Spleen (tissue), 11 donors: Measurements from ENCODE around the gene CACNA1H. TPM values are rescaled to one million over a fixed set of nuclear protein-coding genes. Genes with fewer than 3 reads are reported as not detected.
"Not testable (repeated sequence)": the region's sequence is repeated elsewhere in the genome, so short reads cannot be mapped to it uniquely, and the experiment has no call there.

Source experiments
- DNase-seq: peaks from one replicate; pipeline ENCODE4 v3.0.0-alpha.2; 2020
- H3K27ac ChIP-seq, 8 donors: fragments of 200-600 bp; sonication (generic) in 7 of 8; 1 replicate in 4 of 8; 2 replicates in 4 of 8; pipeline versions ENCODE4 v1.5.0 to v1.8.0; 2016 to 2021; ENCODE audit warnings: inconsistent platforms in 4 of 8, mild to moderate bottlenecking in 4 of 8, moderate library complexity in 1 of 8
- H3K27me3 ChIP-seq, 7 donors: fragments of 200-600 bp; sonication (generic) in 6 of 7; replicated peaks in 1 of 7; 1 replicate in 4 of 7; 2 replicates in 3 of 7; pipeline versions ENCODE4 v1.5.0 to v1.8.0; 2016 to 2021; ENCODE audit warnings: inconsistent platforms in 3 of 7, mild to moderate bottlenecking in 1 of 7
- H3K36me3 ChIP-seq, 6 donors: fragments of 200-600 bp; sonication (generic) in 5 of 6; 1 replicate in 4 of 6; 2 replicates in 2 of 6; pipeline versions ENCODE4 v1.5.0 to v1.8.0; 2016 to 2021; ENCODE audit warnings: inconsistent platforms in 2 of 6
- H3K4me1 ChIP-seq, 6 donors: fragments of 200-600 bp; sonication (generic) in 5 of 6; 1 replicate in 3 of 6; 2 replicates in 3 of 6; pipeline versions ENCODE4 v1.5.0 to v1.8.0; 2016 to 2021; ENCODE audit warnings: inconsistent platforms in 3 of 6
- H3K4me3 ChIP-seq, 8 donors: fragments of 200-600 bp; sonication (generic) in 7 of 8; 1 replicate in 4 of 8; 2 replicates in 4 of 8; pipeline versions ENCODE4 v1.5.0 to v1.8.0; 2016 to 2021; ENCODE audit warnings: inconsistent platforms in 4 of 8, mild to moderate bottlenecking in 4 of 8, moderate library complexity in 2 of 8
- H3K9me3 ChIP-seq, 8 donors: fragments of 200-600 bp; sonication (generic) in 7 of 8; 1 replicate in 4 of 8; 2 replicates in 4 of 8; pipeline versions ENCODE4 v1.5.0 to v1.8.0; 2016 to 2021; ENCODE audit warnings: inconsistent platforms in 4 of 8
- POLR2AphosphoS5 ChIP-seq, 3 donors: sonication (generic); formaldehyde crosslinking; IDR thresholded peaks; one replicate each; pipeline ENCODE4 v1.5.1; 2017; ENCODE audit warnings: antibody characterized with exemption in 3 of 3
- WGBS, 5 donors: extraction: QIAGEN DNeasy Blood & Tissue Kit in 3 of 5; methylation state at CpG; one replicate each; pipeline versions ENCODE4 v1.1.5 to v1.1.7; 2013 to 2018; 5-methylcytosine and 5-hydroxymethylcytosine counted together
- intact Hi-C: fragments of 100-400 bp; cut with DNase I; formaldehyde crosslinking; loops from one replicate; pipeline ENCODE4 v1.15.0; 2023; ENCODE audit warnings: low total_unique reads
- polyA plus RNA-seq, 3 donors: library from polyadenylated mRNA; stranded (reverse); fragments of 200-250 nt; gene quantifications; one replicate each; pipeline ENCODE4 v1.2.1, GENCODE V29; 2013
- total RNA-seq, 7 donors: library from RNA; depleted of rRNA in 3 of 7; stranded (reverse); fragments of >200 nt in 3 of 7; fragmentation: NEBNext Ultra II Directional in 4 of 7; extraction: Animal tissue kit (Norgen Biotek cat#: 25700) in 4 of 7; gene quantifications; one replicate each; pipeline versions ENCODE4 v1.1.0 to v1.2.1, GENCODE V29; 2016 to 2021
- TF ChIP-seq, protein P1 (sequence below), 11 experiments: fragments of 200-600 bp in 7 of 11; fragments of 450-650 bp in 4 of 11; sonication (generic) in 4 of 11; IDR thresholded peaks in 8 of 11; conservative IDR thresholded peaks in 3 of 11; 1 replicate in 7 of 11; 2 replicates in 4 of 11; pipeline versions ENCODE4 v1.4.0 to v1.8.0; 2016 to 2021; ENCODE audit warnings: antibody characterized with exemption in 11 of 11, inconsistent platforms in 4 of 11, mild to moderate bottlenecking in 1 of 11
- donor health status: healthy with polysubstance abuse.
- donor health status: DM: no; HTN: no; CAD: no; lungs with moderate emphysema.
- donor health status: DM: no; HTN: no; CAD: no.
- donor health status: Bipolar disorder and iron deficiency.
- donor health status: healthy.
- donor health status: DM: no; HTN: no; CAD: no.
- donor health status: DM: yes; HTN: yes; CAD: no.

CACNA1H gene
- total and polyA plus RNA-seq, 10 donors, result 0.33 to 2.1 (median 0.70) TPM

- H3K9me3 ChIP-seq, H3K4me3 ChIP-seq, H3K4me1 ChIP-seq, H3K27me3 ChIP-seq, H3K27ac ChIP-seq, intact Hi-C loops, H3K36me3 ChIP-seq: not testable (repeated sequence)
- 77 to 100% (median 93%) methylated on average over 1 to 7 of the region's 7 CpGs for WGBS, 5 donors
- peak; percentile 51 for DNase-seq
Observed at GRCh38 chr16:1231301-1231700, 78.4 kb downstream of the CACNA1H start.

GRCh38 chr16:1232049-1232748 is 79.3 kb downstream of the CACNA1H start:
- H3K4me1 ChIP-seq, H3K36me3 ChIP-seq, intact Hi-C loops, H3K27me3 ChIP-seq, H3K9me3 ChIP-seq, H3K27ac ChIP-seq, DNase-seq, H3K4me3 ChIP-seq: not testable (repeated sequence)
- no CpG with 5 or more reads among the region's 47 CpGs for WGBS, 5 donors

- H3K9me3 ChIP-seq, H3K27me3 ChIP-seq, H3K4me1 ChIP-seq, DNase-seq, H3K36me3 ChIP-seq, H3K27ac ChIP-seq, intact Hi-C loops, H3K4me3 ChIP-seq: not testable (repeated sequence)
- no CpG with 5 or more reads among the region's 29 CpGs for WGBS, 5 donors
Observed at GRCh38 chr16:1236659-1237058, 83.8 kb downstream of the CACNA1H start.

DNA sequence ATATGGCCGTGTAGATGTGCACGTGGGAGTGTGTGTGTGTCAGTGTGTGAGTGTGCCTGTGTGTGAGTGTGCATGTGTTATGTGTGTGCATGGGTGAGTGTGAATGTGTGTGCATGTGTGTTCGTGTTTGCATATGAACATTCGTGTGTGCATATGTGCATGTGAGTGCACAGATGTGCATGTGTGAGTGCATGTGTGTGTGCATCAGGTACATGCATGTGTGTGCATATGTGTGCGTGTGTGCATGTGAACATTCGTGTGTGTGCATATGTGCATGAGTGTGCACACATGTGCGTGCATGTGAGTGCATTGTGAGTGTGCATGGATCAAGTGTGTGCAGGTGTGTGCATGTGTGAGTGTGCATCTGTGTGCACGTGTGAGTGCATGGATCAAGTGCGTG is 85.1 kb downstream of the CACNA1H start:
- H3K4me3 ChIP-seq, result no peak overlapping the region
- DNase-seq, result peak; percentile 48
- H3K4me1 ChIP-seq, result no peaks in the 10 kb centered on the region
- TF ChIP-seq POLR2AphosphoS5 (IDR thresholded peaks at IDR 0.05), result no peak
- TF ChIP-seq, protein P1, sequence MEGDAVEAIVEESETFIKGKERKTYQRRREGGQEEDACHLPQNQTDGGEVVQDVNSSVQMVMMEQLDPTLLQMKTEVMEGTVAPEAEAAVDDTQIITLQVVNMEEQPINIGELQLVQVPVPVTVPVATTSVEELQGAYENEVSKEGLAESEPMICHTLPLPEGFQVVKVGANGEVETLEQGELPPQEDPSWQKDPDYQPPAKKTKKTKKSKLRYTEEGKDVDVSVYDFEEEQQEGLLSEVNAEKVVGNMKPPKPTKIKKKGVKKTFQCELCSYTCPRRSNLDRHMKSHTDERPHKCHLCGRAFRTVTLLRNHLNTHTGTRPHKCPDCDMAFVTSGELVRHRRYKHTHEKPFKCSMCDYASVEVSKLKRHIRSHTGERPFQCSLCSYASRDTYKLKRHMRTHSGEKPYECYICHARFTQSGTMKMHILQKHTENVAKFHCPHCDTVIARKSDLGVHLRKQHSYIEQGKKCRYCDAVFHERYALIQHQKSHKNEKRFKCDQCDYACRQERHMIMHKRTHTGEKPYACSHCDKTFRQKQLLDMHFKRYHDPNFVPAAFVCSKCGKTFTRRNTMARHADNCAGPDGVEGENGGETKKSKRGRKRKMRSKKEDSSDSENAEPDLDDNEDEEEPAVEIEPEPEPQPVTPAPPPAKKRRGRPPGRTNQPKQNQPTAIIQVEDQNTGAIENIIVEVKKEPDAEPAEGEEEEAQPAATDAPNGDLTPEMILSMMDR (IDR thresholded peaks at IDR 0.05 in 8 of 11, conservative IDR thresholded peaks at IDR 0.05 in 3 of 11), result no peak
- H3K9me3 ChIP-seq, result no peaks in the 10 kb centered on the region
- no peaks in the 10 kb centered on the region for H3K36me3 ChIP-seq
- no peak overlapping the region for H3K27ac ChIP-seq
- intact Hi-C loops, result no loop called here
- peaks cover 0 to 4% (median 0%) of the 10 kb centered on the region in 7 donors for H3K27me3 ChIP-seq
- WGBS, 5 donors, result 84 to 90% (median 86%) methylated on average over 9 of the region's 9 CpGs

DNA sequence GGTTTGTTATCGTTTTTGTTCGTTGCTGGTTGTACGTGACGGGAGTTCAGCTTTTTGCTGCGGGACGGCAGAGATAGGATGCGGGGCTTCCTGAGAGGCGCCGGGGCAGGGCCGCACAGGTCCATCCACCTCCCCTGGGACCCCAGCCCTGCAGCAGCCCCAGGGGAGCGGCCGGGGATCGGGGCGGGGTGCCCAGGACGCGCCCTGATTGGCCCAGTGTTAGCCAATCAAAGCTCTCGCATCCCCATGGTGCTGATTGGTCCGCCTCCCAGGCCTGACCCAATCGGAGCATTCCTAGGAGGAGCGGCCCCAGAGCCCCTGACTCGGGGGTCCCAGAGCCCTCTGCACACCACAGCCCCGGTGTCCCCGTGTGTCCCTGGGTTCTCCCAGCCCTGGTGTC is 86.0 kb downstream of the CACNA1H start:
- H3K4me1 ChIP-seq, H3K9me3 ChIP-seq, H3K27ac ChIP-seq, H3K4me3 ChIP-seq, intact Hi-C loops, H3K36me3 ChIP-seq, H3K27me3 ChIP-seq: not testable (repeated sequence)
- 70 to 85% (median 73%) methylated on average over 12 to 19 of the region's 23 CpGs for WGBS, 5 donors
- peak; percentile 16 for DNase-seq

GRCh38 chr16:1239575-1239974 is 86.7 kb downstream of the CACNA1H start:
- DNase-seq, result peak; percentile 58
- H3K27ac ChIP-seq, H3K4me1 ChIP-seq, intact Hi-C loops, H3K36me3 ChIP-seq, H3K4me3 ChIP-seq, H3K9me3 ChIP-seq: not testable (repeated sequence)
- 69 to 90% (median 81%) methylated on average over 5 to 9 of the region's 9 CpGs for WGBS, 5 donors
- H3K27me3 ChIP-seq, result peaks cover 0 to 14% (median 0%) of the 10 kb centered on the region in 7 donors

DNA sequence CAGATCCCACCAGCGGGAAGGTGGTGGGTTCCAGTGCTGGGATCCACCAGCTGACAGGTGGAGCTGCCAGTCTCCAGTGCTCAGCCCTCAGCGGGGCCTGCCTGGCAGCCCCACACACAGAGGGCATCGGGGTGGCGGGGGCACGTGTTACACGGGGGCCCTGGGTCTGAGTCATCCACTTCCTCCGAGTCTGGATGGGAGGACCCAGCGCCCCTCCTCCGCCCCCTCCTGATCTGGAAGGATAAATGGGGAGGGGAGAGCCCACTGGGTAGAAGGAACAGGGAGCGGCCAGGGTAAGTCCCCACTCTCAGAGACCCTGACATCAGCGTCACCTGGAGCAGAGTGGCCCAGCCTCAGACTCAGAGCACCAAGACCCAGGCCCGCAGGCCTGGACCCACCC is 87.5 kb downstream of the CACNA1H start, which contains the start of gene TPSAB1:
Gene TPSAB1 (plus strand): TSS at position 270 of the 400 bp plus-strand sequence. CDS start 234 bp downstream, outside the sequence.
- peaks cover 0 to 23% (median 0%) of the 10 kb centered on the region in 7 donors for H3K27me3 ChIP-seq
- DNase-seq, H3K36me3 ChIP-seq, H3K4me1 ChIP-seq, H3K9me3 ChIP-seq, H3K4me3 ChIP-seq, H3K27ac ChIP-seq, intact Hi-C loops: not testable (repeated sequence)
- 46 to 58% (median 50%) methylated on average over 4 to 8 of the region's 12 CpGs; no CpG with 5 or more reads in 2 of the 5 donors for WGBS, 5 donors

- intact Hi-C loops, H3K36me3 ChIP-seq, H3K4me3 ChIP-seq, H3K27ac ChIP-seq, H3K9me3 ChIP-seq: not testable (repeated sequence)
- DNase-seq, result peak; percentile 21
- peaks cover 0 to 15% (median 3%) of the 10 kb centered on the region in 6 donors for H3K4me1 ChIP-seq
- peaks cover 0 to 29% (median 0%) of the 10 kb centered on the region in 7 donors for H3K27me3 ChIP-seq
- 83 to 93% (median 88%) methylated on average over 6 to 12 of the region's 15 CpGs; no CpG with 5 or more reads in 1 of the 5 donors for WGBS, 5 donors
Observed at GRCh38 chr16:1241081-1241480, 88.2 kb downstream of the CACNA1H start.

- H3K4me3 ChIP-seq, H3K36me3 ChIP-seq, H3K27ac ChIP-seq, H3K9me3 ChIP-seq, intact Hi-C loops: not testable (repeated sequence)
- Histone ChIP-seq H3K4me1 (peaks cover 0 to 15% (median 3%) of the 10 kb centered on the region in 6 donors), H3K27me3 (peaks cover 0 to 35% (median 0%) of the 10 kb centered on the region in 7 donors)
- WGBS, 5 donors, result 56 to 82% (median 64%) methylated on average over 6 to 7 of the region's 11 CpGs
- peak; percentile 21 for DNase-seq
Observed at GRCh38 chr16:1243363-1243762, 90.5 kb downstream of the CACNA1H start.
